H1 (cell line): ENCODE data around the gene STK11IP. TPM values are rescaled to one million over a fixed set of nuclear protein-coding genes. Genes with fewer than 3 reads are reported as not detected.

Source experiments
- CTCF ChIA-PET: fragments of 300-600 bp; sonication (Branson Sonifier 250); formaldehyde crosslinking; loops from one replicate; lab custom pipeline; 2021; ENCODE audit not compliant: partially characterized antibody; lab: Charles Lee
- POLR2A ChIA-PET: fragments of 300-600 bp; sonication (Branson Sonifier 250); formaldehyde crosslinking; loops from one replicate; lab custom pipeline; 2021; ENCODE audit warnings: inconsistent platforms; ENCODE audit not compliant: partially characterized antibody; lab: Charles Lee
- DNase-seq, 2 experiments: peaks; one replicate each; pipeline versions ENCODE4 v3.0.0 to v3.0.0-alpha.2; 2010 to 2022; ENCODE audit warnings: low spot score in 2 of 2, low read depth in 1 of 2, mixed read lengths in 1 of 2
- FAIRE-seq: peaks from 2 replicates; lab custom pipeline; 2011; peaks lifted over from hg19 to GRCh38; lab: Jason Lieb, UNC
- H2AFZ ChIP-seq: 2 replicates; pipeline ENCODE4 v1.8.1; 2012; ENCODE audit warnings: low read length, inconsistent platforms
- H2AK5ac ChIP-seq: 2 replicates; pipeline ENCODE4 v1.6.1; 2013; ENCODE audit warnings: low read depth, low read length
- H2BK120ac ChIP-seq: replicated peaks from 2 replicates; pipeline ENCODE3; 2013; ENCODE audit warnings: low read depth, low read length, inconsistent platforms
- H2BK12ac ChIP-seq: 2 replicates; pipeline ENCODE4 v1.6.1; 2013; ENCODE audit warnings: low read depth, low read length
- H2BK15ac ChIP-seq: 2 replicates; pipeline ENCODE4 v1.6.1; 2013; ENCODE audit warnings: low read length
- H2BK20ac ChIP-seq: 2 replicates; pipeline ENCODE4 v1.6.1; 2013; ENCODE audit warnings: low read length
- H2BK5ac ChIP-seq: 2 replicates; pipeline ENCODE4 v1.6.1; 2013; ENCODE audit warnings: low read depth, low read length
- H3K14ac ChIP-seq: 2 replicates; pipeline ENCODE4 v1.6.1; 2013; ENCODE audit warnings: inconsistent platforms; ENCODE audit not compliant: insufficient read length
- H3K18ac ChIP-seq: 2 replicates; pipeline ENCODE4 v1.6.1; 2013; ENCODE audit warnings: low read length; ENCODE audit errors: extremely low read depth
- H3K23ac ChIP-seq: 2 replicates; pipeline ENCODE4 v1.6.1; 2013; ENCODE audit warnings: inconsistent platforms; ENCODE audit not compliant: insufficient read length
- H3K23me2 ChIP-seq: 2 replicates; pipeline ENCODE4 v1.6.1; 2013; ENCODE audit warnings: low read depth, low read length
- H3K27ac ChIP-seq: 2 replicates; pipeline ENCODE4 v1.6.1; 2011; ENCODE audit warnings: low read depth, low read length, inconsistent platforms
- H3K27me3 ChIP-seq, 4 experiments: replicated peaks in 1 of 4; 1 replicate in 1 of 4; 2 replicates in 3 of 4; pipeline versions ENCODE4 v1.6.1 to v1.8.1; 2011 to 2013; ENCODE audit warnings: low read length in 3 of 4, mild to moderate bottlenecking in 3 of 4, inconsistent platforms in 2 of 4, mixed read lengths in 2 of 4, moderate library complexity in 1 of 4; ENCODE audit not compliant: control insufficient read depth in 3 of 4, insufficient read depth in 3 of 4; ENCODE audit errors: extremely low read depth in 1 of 4
- H3K36me3 ChIP-seq, 4 experiments: 2 replicates each; pipeline versions ENCODE4 v1.6.1 to v1.8.1; 2011 to 2013; ENCODE audit warnings: mild to moderate bottlenecking in 4 of 4, low read length in 3 of 4, moderate library complexity in 2 of 4, control low read depth in 1 of 4, inconsistent platforms in 1 of 4; ENCODE audit not compliant: insufficient read depth in 4 of 4, control insufficient read depth in 2 of 4
- H3K4ac ChIP-seq: replicated peaks from 2 replicates; pipeline ENCODE3; 2013; ENCODE audit warnings: low read length, low read depth, mixed read lengths, inconsistent platforms; ENCODE audit not compliant: insufficient read length
- H3K4me1 ChIP-seq, 4 experiments: replicated peaks in 1 of 4; 1 replicate in 1 of 4; 2 replicates in 3 of 4; pipeline versions ENCODE4 v1.6.1 to v1.8.1; 2011 to 2013; ENCODE audit warnings: low read length in 3 of 4, inconsistent platforms in 2 of 4, mixed read lengths in 1 of 4; ENCODE audit not compliant: insufficient read depth in 4 of 4, control insufficient read depth in 3 of 4
- H3K4me2 ChIP-seq, 2 experiments: 2 replicates each; pipeline versions ENCODE4 v1.6.1 to v1.8.1; 2011 to 2013; ENCODE audit warnings: low read depth in 2 of 2, low read length in 2 of 2, control low read depth in 1 of 2, inconsistent platforms in 1 of 2, mild to moderate bottlenecking in 1 of 2; ENCODE audit not compliant: insufficient read depth in 1 of 2
- H3K4me3 ChIP-seq, 4 experiments: fragments of 200-600, 300-600 bp in 1 of 4; sonication (generic), shearing (Covaris generic), sonication (Bioruptor Twin) in 1 of 4; 2 replicates each; pipeline versions ENCODE4 v1.5.1 to v1.8.1; 2011 to 2016; ENCODE audit warnings: low read length in 4 of 4, low read depth in 3 of 4, control low read depth in 2 of 4, inconsistent platforms in 2 of 4, mild to moderate bottlenecking in 2 of 4, mixed read lengths in 1 of 4, moderate library complexity in 1 of 4; ENCODE audit not compliant: insufficient read depth in 2 of 4; ENCODE audit errors: extremely low read depth in 1 of 4
- H3K56ac ChIP-seq: replicated peaks from 2 replicates; pipeline ENCODE3; 2013; ENCODE audit warnings: low read depth, mild to moderate bottlenecking, mixed read lengths, low read length, inconsistent platforms; ENCODE audit not compliant: insufficient read length
- H3K79me1 ChIP-seq: 2 replicates; pipeline ENCODE4 v1.6.1; 2013; ENCODE audit warnings: low read depth, low read length, control low read depth
- H3K79me2 ChIP-seq, 2 experiments: 2 replicates each; pipeline versions ENCODE4 v1.6.1 to v1.8.1; 2012 to 2013; ENCODE audit warnings: low read length in 2 of 2, mild to moderate bottlenecking in 2 of 2, inconsistent platforms in 1 of 2; ENCODE audit not compliant: insufficient read depth in 2 of 2, control insufficient read depth in 1 of 2
- H3K9ac ChIP-seq, 4 experiments: replicated peaks in 1 of 4; 1 replicate in 1 of 4; 2 replicates in 3 of 4; pipeline versions ENCODE4 v1.6.1 to v1.8.1; 2011 to 2013; ENCODE audit warnings: low read depth in 3 of 4, low read length in 3 of 4, control low read depth in 2 of 4, mild to moderate bottlenecking in 2 of 4, moderate library complexity in 2 of 4, inconsistent platforms in 1 of 4; ENCODE audit errors: extremely low read depth in 1 of 4
- H3K9me3 ChIP-seq, 2 experiments: 2 replicates each; pipeline versions ENCODE4 v1.6.1 to v1.8.1; 2012 to 2013; ENCODE audit warnings: mild to moderate bottlenecking in 2 of 2, moderate library complexity in 2 of 2, control low read depth in 1 of 2, inconsistent platforms in 1 of 2, low read depth in 1 of 2, low read length in 1 of 2, mixed read lengths in 1 of 2; ENCODE audit not compliant: insufficient read depth in 2 of 2
- H4K20me1 ChIP-seq, 2 experiments: replicated peaks in 1 of 2; 2 replicates each; pipeline versions ENCODE3 to v1.8.1; 2011 to 2013; ENCODE audit warnings: inconsistent platforms in 2 of 2, low read length in 2 of 2, mild to moderate bottlenecking in 1 of 2; ENCODE audit not compliant: insufficient read depth in 2 of 2, control insufficient read depth in 1 of 2
- H4K5ac ChIP-seq: 2 replicates; pipeline ENCODE4 v1.6.1; 2013; ENCODE audit warnings: low read length, low read depth, mixed read lengths, inconsistent platforms; ENCODE audit not compliant: insufficient read length
- H4K8ac ChIP-seq: 2 replicates; pipeline ENCODE4 v1.8.0; 2013; ENCODE audit warnings: mild to moderate bottlenecking, moderate library complexity, low read length, inconsistent platforms; ENCODE audit not compliant: insufficient read depth; ENCODE audit errors: extremely low read depth
- H4K91ac ChIP-seq: replicated peaks from 2 replicates; pipeline ENCODE3; 2013; ENCODE audit warnings: low read length, mixed read lengths, inconsistent platforms; ENCODE audit not compliant: insufficient read length
- HDAC2 ChIP-seq, 2 experiments: fragments of 300-600 bp in 1 of 2; sonication (generic) in 1 of 2; IDR thresholded peaks; 2 replicates each; pipeline ENCODE4 v1.6.1; 2011 to 2012; ENCODE audit warnings: low read depth in 2 of 2, low read length in 2 of 2, mild to moderate bottlenecking in 2 of 2, moderate library complexity in 2 of 2, borderline replicate concordance in 1 of 2, inconsistent platforms in 1 of 2
- KDM5A ChIP-seq: fragments of 200-600 bp; IDR thresholded peaks from 2 replicates; pipeline ENCODE4 v1.7.1; 2012; ENCODE audit warnings: mild to moderate bottlenecking, low read length, inconsistent platforms, mixed read lengths
- SIN3A ChIP-seq, 2 experiments: IDR thresholded peaks in 1 of 2; conservative IDR thresholded peaks in 1 of 2; 2 replicates each; pipeline ENCODE4 v1.6.1; 2011 to 2012; ENCODE audit warnings: low read length in 2 of 2, improper control_type of control experiment in 1 of 2, low read depth in 1 of 2, mild to moderate bottlenecking in 1 of 2
- SIX5 ChIP-seq: IDR thresholded peaks from 2 replicates; pipeline ENCODE4 v1.6.1; 2011; ENCODE audit warnings: mild to moderate bottlenecking, low read depth, low read length
- TAF1 ChIP-seq: IDR thresholded peaks from 2 replicates; pipeline ENCODE4 v1.6.1; 2011; ENCODE audit warnings: mild to moderate bottlenecking, low read depth, low read length
- TBP ChIP-seq: IDR thresholded peaks from 2 replicates; pipeline ENCODE4 v1.6.1; 2011; ENCODE audit warnings: low read depth, low read length, improper control_type of control experiment
- TEAD4 ChIP-seq: IDR thresholded peaks from 2 replicates; pipeline ENCODE4 v1.6.1; 2012; ENCODE audit warnings: low read depth, low read length, inconsistent platforms, mixed read lengths
- WGBS, 2 experiments: shearing (Covaris generic) in 1 of 2; methylation state at CpG; one replicate each; pipeline versions ENCODE4 v1.1.6 to v1.1.7; 2013 to 2015; ENCODE audit warnings: low lambda C conversion rate in 2 of 2, mixed read lengths in 2 of 2, inconsistent platforms in 1 of 2, low coverage in 1 of 2, missing lambda C conversion rate in 1 of 2; ENCODE audit not compliant: insufficient replicate concordance in 2 of 2, insufficient coverage in 1 of 2, insufficient read length in 1 of 2; ENCODE audit errors: extremely low coverage in 1 of 2, missing lambda C conversion rate in 1 of 2; 5-methylcytosine and 5-hydroxymethylcytosine counted together
- polyA plus RNA-seq, 7 experiments: library from polyadenylated mRNA; depleted of rRNA in 3 of 7; stranded (reverse) in 5 of 7; unstranded in 2 of 7; fragments of >200 nt in 5 of 7; fragments of 200-250 nt in 2 of 7; gene quantifications; 1 replicate in 5 of 7; 2 replicates in 1 of 7; 4 replicates in 1 of 7; pipeline versions ENCODE4 v1.2.1 to v1.2.3, GENCODE V29; 2011 to 2013; ENCODE audit warnings: missing spikeins in 2 of 7, mixed read lengths in 2 of 7
- total RNA-seq: library from RNA; stranded (reverse); fragmentation: NEBNext Ultra II Directional; extraction: Animal tissue kit (Norgen Biotek cat#: 25700); gene quantifications from 2 replicates; pipeline ENCODE4 v1.2.1, GENCODE V29; 2021

Gene STK11IP
- total and polyA plus RNA-seq, 2 of the 8 experiments (the other 6 are each of a cell fraction or from before 2014, with no cell fraction given) = 18.5 to 29.6 TPM

DNA sequence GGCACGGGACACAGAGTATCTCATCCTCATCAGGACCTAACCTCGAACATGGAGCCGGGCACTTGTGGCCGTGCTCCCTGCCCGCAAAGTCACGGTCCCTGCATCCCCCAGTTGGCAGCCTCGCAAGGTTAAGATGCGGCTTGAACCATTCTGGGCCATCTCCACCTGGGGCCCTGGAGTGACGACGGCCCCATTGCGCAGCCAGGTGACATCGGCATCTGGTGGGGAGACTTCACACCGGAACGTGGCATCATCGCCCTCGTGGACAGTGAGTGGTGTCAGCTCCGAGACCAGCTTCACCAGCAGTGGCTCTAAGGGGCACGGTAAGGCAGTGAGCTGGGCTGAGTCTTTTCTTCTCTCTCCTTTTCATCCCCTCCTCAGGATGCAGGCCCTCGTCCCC is 41.2 kb upstream of the STK11IP start:
- Histone ChIP-seq H3K23me2 (peaks cover 12% of the 10 kb centered on the region; the same call in 1 of the 2 replicates), H2AFZ (no peak overlapping the region), H3K56ac (no peak overlapping the region), H3K27me3 (peaks cover 0 to 14% (median 11%) of the 10 kb centered on the region in 4 experiments; a peak in 5 of 7 replicates), H3K79me2 (no peaks in the 10 kb centered on the region), H3K4me1 (peaks cover 0 to 26% (median 15%) of the 10 kb centered on the region in 4 experiments; a peak in 6 of 7 replicates), H3K4me3 (no peak overlapping the region), H3K23ac (no peak overlapping the region), H2AK5ac (no peak overlapping the region), H2BK12ac (no peak overlapping the region), H3K4ac (no peak overlapping the region), H3K9me3 (no peaks in the 10 kb centered on the region), H2BK120ac (no peak overlapping the region), H3K14ac (no peak overlapping the region), H4K5ac (no peak overlapping the region), H3K4me2 (no peak overlapping the region), H4K91ac (no peak overlapping the region), H3K9ac (no peak overlapping the region), H2BK20ac (no peak overlapping the region), H3K27ac (no peak overlapping the region), H3K18ac (no peak overlapping the region), H2BK15ac (0 out of 2 replicates have a peak overlapping the region, but pooled peaks have one; percentile 18), H2BK5ac (no peak overlapping the region), H4K8ac (peak overlapping the region; percentile 82; the same call in 1 of the 2 replicates), H3K79me1 (no peaks in the 10 kb centered on the region), H3K36me3 (peaks cover 0 to 13% (median 0%) of the 10 kb centered on the region in 4 experiments; a peak in 3 of 8 replicates), H4K20me1 (peaks cover 0 to 5% of the 10 kb centered on the region in 2 experiments)
- DNase-seq = no peak
- POLR2A ChIA-PET = interaction anchor here (0.8 to 17.5 kb wide), 5 partner anchors 8 to 40 kb away, joined by 4 to 293 read pairs (median 21); partner anchors contain the start of genes CHPF, INHA, OBSL1 and TMEM198
- no peak for FAIRE-seq
- CTCF ChIA-PET = interaction anchor here (0.9 to 19.7 kb wide), 8 partner anchors 11 to 153 kb away, joined by 3 to 293 read pairs (median 12); partner anchors contain the start of genes CHPF, STK11IP and TMEM198
- WGBS, 2 experiments = 88% methylated on average over 19 of the region's 19 CpGs; no CpG with 5 or more reads in 1 of the 2 experiments
- TF ChIP-seq HDAC2 (IDR thresholded peaks at IDR 0.05; ENCODE audit: borderline replicate concordance in 1 of 2, low read depth in 2 of 2, low read length in 2 of 2) (no peak), TEAD4 (no peak), SIX5 (no peak), KDM5A (no peak), SIN3A (conservative IDR thresholded peaks at IDR 0.05 in 1 of 2, IDR thresholded peaks at IDR 0.05 in 1 of 2; ENCODE audit: low read depth in 1 of 2, low read length in 2 of 2) (no peak), TAF1 (no peak), TBP (no peak)
